Measurements from ENCODE around the gene AMBRA1. TPM values are rescaled to one million over a fixed set of nuclear protein-coding genes. Genes with fewer than 3 reads are reported as not detected.

The AMBRA1 gene
- polyA plus RNA-seq, 1 of the 3 experiments (the other 2 are of a cell fraction): 10.4 TPM

GRCh38 chr11:46429717-46430116 is 164.1 kb downstream of the AMBRA1 start:
- 84% methylated on average over 3 of the region's 3 CpGs for WGBS (ENCODE audit: low lambda C conversion rate)
- Histone ChIP-seq H3K36me3 (replicated peaks in 1 of 2; ENCODE audit: control insufficient read depth in 1 of 2, insufficient read depth in 2 of 2, low read length in 1 of 2) (peaks cover 35 to 37% of the 10 kb centered on the region in 2 experiments), H3K4me2 (no peak overlapping the region), H3K79me2 (ENCODE audit: insufficient read depth) (no peaks in the 10 kb centered on the region), H2AFZ (ENCODE audit: low read depth) (no peak overlapping the region), H3K9ac (no peak overlapping the region), H4K20me1 (ENCODE audit: insufficient read depth) (no peaks in the 10 kb centered on the region), H3K27ac (ENCODE audit: low read depth in 2 of 2, low read length in 1 of 2) (peak overlapping the region; percentile 5 to 39; a peak in 2 of 4 replicates), H3K4me3 (ENCODE audit: low read depth in 2 of 2, low read length in 1 of 2) (no peak overlapping the region), H3K9me3 (no peaks in the 10 kb centered on the region), H3F3A (replicated peaks; ENCODE audit: insufficient read depth) (no peaks in the 10 kb centered on the region), H3K9me2 (no peaks in the 10 kb centered on the region), H3K4me1 (ENCODE audit: control insufficient read depth in 1 of 2, insufficient read depth in 2 of 2, low read depth in 1 of 2, low read length in 1 of 2) (peaks cover 8 to 11% of the 10 kb centered on the region in 2 experiments; a peak in 2 of 4 replicates), H3K27me3 (ENCODE audit: insufficient read depth) (no peaks in the 10 kb centered on the region)
- CTCF ChIA-PET: interaction anchor here (0.6 to 1.3 kb wide), 3 partner anchors 22 to 100 kb away, joined by 3 read pairs; no protein-coding TSS in a partner anchor
- POLR2A ChIA-PET: no interaction called here
- TF ChIP-seq CTCF (IDR thresholded peaks at IDR 0.05): no peak
- TF ChIP-seq GATA2 (CRISPR knock-in tag; IDR thresholded peaks at IDR 0.05): no peak
- TF ChIP-seq SIN3A (IDR thresholded peaks at IDR 0.05; ENCODE audit: borderline replicate concordance, low read depth, low read length): no peak
- no peak for TF ChIP-seq TEAD4 (IDR thresholded peaks at IDR 0.05; ENCODE audit: borderline replicate concordance, insufficient read depth)
- no peak for TF ChIP-seq FOXJ3 (CRISPR knock-in tag; IDR thresholded peaks at IDR 0.05)
- TF ChIP-seq MEF2A (IDR thresholded peaks at IDR 0.05; ENCODE audit: borderline replicate concordance, low read depth): no peak
- no peak for TF ChIP-seq POLR2AphosphoS5 (IDR thresholded peaks at IDR 0.05; ENCODE audit: low read depth, low read length)
- TF ChIP-seq CHD2 (IDR thresholded peaks at IDR 0.05; ENCODE audit: low read length, partially characterized antibody): no peak
- no peak for TF ChIP-seq JUND (IDR thresholded peaks at IDR 0.05)
- no peak for TF ChIP-seq TAF1 (IDR thresholded peaks at IDR 0.05; ENCODE audit: borderline replicate concordance, low read depth, low read length)
- TF ChIP-seq IRF3 (IDR thresholded peaks at IDR 0.05; ENCODE audit: low read depth, low read length): no peak
- TF ChIP-seq ZBTB33 (IDR thresholded peaks at IDR 0.05; ENCODE audit: borderline replicate concordance, low read depth): no peak
- no peak for TF ChIP-seq RXRA (IDR thresholded peaks at IDR 0.05; ENCODE audit: borderline replicate concordance, low read depth)
- TF ChIP-seq FOXM1 (IDR thresholded peaks at IDR 0.05; ENCODE audit: low read depth): no peak
- no peak for TF ChIP-seq EZH2phosphoT487 (IDR thresholded peaks at IDR 0.05; ENCODE audit: borderline replicate concordance, low read depth)
- no peak for TF ChIP-seq PBX3 (IDR thresholded peaks at IDR 0.05)
- TF ChIP-seq GABPA (IDR thresholded peaks at IDR 0.05; ENCODE audit: low read depth): no peak
- DNase-seq: no peak
